IPS-NIHi7 (cell line): ENCODE results near the gene SPATA31C1.
"Not testable (repeated sequence)": the region's sequence is repeated elsewhere in the genome, so short reads cannot be mapped to it uniquely, and the experiment has no call there.

Source experiments
- DNase-seq: peaks from one replicate; pipeline ENCODE4 v3.0.0; 2012; ENCODE audit warnings: mixed read lengths; ENCODE audit errors: extremely low spot score

The SPATA31C1 gene

DNA sequence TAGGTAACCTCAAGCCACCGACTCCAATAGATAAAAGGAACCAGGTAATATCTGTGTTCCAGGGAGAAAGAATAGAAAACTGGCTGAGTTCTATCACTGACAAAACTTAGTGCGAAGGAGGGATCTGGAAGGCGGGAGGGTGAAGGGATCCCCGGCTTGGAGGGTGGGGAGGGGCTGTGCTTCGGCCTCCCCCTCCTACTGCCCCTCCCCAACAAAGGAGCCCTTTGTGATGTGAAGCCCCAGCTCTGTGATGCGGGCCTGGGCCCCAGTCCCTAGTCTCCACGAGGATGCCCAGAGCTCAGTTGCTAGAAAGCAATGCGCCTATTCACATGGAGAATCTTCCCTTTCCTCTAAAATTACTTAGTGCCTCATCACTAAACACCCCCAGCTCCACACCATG is at the start of gene SPATA31C1:
SPATA31C1 (plus strand) TSS at position 301 of the 400 bp plus-strand sequence.
- DNase-seq, result not testable (repeated sequence)

DNA sequence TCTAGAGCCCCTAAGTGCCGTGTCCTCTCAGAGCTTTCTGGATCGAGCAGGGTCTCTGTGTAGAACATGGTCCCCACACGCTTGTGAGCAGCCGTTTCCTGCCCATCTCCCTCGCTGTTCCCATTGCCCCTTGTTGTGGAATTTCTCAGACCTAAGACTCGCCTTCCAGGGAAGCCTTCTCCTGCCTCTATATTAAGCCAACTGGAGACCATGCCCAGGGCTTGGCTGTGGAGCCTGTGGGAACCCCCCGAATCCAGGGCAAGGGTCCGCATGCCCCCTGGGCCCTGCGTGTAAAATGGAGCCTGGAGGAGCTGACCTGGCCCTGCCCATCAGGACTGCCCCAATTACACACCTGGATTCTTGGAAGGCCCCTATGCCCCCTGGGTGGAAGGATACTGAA is 49.6 kb upstream of the SPATA31C1 start:
- DNase-seq, result no peak

DNA sequence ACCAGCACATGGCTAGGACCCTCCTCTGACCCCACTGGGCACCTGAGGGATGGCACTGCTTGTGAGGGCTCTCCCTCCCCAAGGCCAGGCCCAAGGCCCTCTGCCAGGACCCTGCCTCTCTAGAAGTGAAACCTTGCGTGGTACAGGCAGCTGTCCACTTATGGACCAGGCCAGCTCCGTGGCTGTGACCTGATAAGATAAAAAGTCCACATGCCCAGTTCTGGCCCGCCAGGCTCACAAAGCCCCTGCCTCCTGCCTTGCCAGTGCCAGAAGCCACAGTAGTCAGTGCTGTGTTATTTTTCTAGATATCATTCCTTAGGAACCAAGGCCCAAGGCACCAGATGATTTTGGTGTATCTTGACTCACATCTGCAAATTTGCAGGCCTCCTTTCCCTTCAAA is 49.1 kb upstream of the SPATA31C1 start:
- no peak for DNase-seq

DNA sequence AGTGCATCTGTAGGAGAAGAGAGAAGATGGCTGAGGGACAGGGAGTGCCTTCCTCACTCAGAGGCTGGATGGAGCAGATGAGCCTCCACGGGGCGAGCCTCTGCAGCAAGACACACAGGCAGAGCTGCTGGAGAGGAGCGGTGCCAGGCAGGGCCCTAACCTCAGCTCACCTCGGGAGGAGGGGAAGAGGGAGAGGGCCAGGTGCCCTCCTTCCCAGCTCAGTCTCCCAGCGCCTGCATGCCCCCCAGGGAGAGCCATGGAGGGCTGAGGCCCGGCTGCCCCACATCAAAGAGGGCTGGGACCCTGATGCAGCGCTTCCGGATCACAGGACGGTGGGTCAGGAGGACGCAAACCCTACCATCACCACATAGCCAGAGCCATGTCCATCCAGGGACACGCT is 48.7 kb upstream of the SPATA31C1 start:
- no peak for DNase-seq

DNA sequence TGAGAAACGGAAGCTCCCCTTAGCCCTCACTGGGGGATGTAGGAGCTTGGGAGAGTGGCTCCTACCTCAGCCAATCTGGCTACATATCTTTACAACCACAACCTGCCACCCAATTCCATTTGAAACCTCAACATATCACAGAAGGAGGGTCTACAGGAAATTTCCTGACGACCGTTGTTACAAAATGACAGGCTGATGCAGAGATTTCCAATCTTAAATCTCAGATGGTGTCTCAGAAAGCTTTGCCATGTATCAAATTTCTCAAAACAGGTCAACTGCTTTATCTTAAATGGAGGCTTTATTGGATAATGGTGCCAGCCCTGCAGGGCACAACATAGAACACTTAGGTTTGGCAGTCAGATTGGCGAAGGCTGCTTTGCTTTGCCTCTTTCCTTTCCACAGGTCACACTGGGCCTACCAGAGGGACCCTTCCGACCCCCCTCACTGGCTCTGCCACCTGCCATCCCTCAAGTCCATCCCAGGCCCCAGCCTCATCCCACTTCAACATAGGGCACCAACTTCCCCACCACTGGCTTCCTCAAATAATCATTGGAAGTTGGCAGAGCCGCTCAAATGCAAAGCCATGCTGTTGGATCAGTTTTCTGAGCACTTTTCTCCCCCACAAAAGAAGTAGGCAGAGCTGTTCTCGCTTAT is 46.2 kb upstream of the SPATA31C1 start:
- DNase-seq, result no peak

DNA sequence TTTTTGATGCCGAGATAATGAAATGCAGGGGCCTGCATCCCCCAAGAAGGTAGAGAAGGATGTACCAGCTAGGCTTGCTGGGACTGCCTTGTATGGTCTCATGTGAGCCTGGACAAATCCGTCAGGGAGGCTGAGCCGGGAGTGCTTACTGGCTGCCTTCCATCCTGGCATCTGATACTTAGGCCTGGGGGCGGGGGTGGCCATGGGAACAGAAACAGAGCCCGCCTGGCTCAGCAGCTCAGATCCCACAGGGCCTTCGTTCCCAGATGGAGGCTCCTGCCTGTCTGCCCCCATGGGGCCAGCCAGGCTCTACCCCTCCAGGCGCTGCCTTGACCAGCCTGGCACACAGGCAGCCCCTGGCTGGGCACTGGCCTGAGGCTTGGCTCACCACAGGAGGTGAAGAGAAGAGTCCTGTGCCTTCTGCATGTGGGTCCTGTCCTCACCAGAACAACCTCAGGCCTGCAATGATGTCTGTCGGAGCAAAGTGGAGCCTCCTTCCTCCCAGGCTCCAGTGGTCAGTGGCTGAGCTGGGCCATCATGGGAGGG is 45.6 kb upstream of the SPATA31C1 start:
- no peak for DNase-seq

DNA sequence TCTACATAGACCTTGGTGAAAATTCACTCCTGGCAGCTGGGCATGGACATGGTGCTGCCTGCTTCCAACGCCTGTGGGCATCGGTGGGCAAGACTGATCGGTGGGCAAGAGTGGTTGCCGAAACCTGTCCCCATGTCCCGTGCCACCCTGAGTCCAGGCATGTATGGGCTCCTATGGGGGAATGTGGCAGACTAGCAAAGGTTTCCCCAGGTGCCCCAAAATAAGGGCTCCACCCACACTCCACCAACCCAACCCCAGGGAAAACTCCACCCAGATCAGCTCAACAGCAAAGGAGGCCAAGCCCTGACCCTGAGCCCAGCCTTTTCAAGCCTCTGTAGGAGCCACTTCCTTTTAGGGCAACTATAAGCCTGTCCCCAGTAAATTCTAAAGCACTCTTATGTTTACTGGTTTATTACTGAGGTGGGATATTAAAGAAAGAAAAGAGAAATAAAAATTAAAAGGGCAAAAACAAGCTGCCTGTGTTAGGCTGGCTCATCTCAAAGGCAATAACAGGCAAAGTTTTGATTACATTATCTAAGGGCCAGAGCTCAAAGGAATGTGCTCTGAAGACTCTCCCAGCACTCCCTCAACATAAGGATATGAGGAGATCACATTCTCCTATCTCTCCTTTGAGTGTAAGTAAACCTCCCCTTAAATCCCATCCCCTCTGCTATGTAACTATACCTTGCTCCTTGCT is 44.0 kb upstream of the SPATA31C1 start:
- DNase-seq, result no peak

DNA sequence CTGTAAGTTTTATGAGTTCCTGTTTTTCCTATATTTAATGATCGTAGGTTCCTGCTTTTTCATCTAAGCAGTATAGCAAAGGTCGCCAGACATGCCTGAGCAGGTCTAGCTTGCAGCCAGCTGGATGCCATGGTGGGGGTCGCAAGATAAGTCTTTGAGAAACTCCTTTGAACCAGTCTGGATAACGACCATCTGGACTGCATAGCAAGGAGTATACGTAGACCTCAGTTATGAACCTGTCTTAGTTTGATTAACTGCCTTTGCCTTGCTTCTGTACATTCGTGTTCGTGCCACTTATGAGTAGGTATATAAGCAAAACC is 43.5 kb upstream of the SPATA31C1 start:
- no peak for DNase-seq

DNA sequence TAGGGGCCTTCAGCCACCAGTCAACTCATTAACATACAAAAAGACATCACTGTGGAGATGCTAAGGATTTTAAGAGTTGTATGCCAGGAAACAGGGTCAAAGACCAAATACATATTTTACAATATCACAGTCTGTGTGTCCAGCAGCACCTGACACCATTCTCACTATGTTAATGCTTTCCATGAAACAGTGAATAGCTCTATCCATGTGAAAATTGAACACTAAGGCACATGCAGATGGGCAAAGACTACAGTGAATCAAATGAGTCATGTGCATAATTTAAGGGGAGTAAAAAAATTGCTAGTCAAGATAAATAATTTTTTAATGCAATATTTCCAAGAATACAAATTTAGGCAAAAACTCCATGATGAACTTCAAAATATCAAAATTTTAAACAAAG is 42.7 kb upstream of the SPATA31C1 start:
- no peak for DNase-seq

DNA sequence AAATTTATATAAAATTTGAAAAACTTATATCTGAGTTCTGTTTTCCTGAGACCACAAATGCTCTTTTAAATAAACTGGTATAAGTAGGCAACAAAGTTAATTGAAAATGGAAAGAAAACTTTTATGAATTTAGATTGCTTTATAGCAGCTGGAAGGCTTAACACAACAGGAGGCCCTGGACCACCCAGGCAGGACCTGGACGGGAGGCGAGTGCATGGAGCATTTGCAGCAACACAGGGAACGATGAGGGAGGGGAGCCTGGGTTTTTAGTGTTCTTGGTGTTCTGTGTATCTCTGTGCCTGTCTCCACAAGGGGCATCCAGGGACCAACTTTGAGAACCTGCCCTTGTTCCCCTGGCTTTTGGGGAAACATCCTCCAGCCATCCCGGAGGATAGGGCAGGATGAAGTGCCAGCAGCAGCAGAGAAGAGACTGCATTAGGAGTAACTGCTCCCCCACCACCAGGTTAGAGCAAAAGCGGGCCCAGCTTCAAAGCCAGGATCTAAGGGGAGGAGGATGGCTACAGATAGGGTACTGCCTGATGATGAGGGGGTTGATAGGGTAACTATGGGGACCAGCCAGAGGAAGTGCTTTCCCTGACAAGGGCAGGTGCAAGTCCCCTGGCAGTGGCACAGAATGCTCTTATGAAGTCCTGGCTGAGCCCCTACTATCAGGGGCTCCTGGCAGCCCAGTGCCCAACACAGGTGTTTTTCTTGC is 41.8 kb upstream of the SPATA31C1 start:
- no peak for DNase-seq

DNA sequence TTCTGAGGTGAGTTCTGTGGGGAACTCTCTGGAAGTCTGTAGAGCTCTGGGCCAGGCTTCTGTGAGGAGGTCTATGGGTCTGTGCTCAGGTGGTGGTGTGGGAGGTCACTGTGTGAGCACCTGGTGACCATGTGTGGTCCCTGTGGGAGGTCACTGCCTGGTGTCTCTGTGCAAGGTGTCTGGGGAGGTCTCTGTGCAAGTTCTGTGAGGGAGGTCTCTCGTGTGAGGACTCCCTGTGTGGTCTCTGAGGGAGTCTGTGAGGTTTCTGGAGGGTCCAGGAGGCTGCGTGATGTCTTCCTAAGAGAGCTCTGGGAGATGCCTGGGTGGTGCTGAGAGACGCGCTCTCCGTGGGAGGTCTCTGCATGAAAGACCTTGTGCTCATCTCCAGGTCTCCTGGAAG is 41.1 kb upstream of the SPATA31C1 start:
- DNase-seq, result no peak

DNA sequence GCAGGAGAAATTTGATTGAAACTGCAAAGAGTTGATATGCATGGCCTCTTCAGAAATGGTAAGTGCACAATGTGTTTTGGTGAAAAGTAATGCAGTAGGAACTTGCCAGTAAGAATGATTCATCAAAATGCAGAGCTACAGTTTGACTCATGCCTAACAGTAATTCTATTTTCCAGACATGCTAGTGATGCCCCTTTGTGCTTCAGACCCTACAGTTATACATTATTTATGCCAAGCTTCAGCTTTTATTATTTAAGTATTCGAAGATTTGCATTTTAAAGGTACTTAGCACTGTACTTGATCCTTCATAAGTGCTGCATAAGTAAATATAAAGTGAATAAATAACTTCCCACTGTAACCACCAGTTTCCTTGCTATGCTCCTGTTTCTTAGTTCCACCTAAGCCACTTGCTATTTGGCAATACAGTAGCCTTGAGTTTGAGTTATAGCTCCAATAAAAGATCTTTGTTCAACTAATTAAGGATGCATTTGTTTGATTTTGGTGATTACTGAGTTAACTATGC is 38.7 kb upstream of the SPATA31C1 start:
- no peak for DNase-seq

DNA sequence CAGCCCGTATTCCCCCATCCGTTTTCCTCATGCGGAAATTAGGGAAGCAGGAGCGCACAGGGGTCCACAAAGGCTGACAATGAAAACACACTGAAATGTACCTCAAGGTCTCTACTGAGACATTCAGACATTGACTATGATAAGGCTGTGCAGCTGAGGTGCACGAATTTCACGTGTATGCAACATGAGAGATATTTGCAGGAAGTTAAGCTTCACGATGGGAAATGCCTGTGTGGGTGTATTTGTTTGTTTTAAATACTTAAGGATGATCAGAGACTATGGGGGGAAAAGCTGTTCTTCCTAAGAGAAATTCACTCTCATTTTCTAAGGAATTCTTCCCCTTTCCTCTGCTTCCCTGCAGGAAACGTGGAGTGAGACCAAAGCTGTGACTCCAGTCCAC is 37.6 kb upstream of the SPATA31C1 start:
- DNase-seq, result no peak

DNA sequence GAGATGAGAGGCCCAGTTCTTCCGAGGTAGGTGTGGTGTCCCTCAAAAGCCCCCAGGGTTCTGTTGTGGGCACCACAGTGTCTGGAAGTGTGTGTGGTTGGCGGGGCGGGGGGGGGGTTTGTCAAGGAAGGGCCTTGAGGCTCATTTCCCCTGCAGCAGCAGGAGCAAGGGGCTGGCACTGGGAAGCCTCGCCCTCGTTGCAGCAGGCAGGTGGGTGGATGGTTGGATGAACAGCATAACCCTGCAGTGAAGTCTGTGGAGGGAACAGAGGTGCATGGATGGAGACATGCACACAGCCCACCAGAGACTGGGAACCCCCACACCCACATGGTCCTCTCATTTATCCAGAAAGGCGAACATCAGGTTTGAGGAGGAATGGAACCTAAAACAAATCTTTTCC is 37.1 kb upstream of the SPATA31C1 start:
- DNase-seq, result no peak

DNA sequence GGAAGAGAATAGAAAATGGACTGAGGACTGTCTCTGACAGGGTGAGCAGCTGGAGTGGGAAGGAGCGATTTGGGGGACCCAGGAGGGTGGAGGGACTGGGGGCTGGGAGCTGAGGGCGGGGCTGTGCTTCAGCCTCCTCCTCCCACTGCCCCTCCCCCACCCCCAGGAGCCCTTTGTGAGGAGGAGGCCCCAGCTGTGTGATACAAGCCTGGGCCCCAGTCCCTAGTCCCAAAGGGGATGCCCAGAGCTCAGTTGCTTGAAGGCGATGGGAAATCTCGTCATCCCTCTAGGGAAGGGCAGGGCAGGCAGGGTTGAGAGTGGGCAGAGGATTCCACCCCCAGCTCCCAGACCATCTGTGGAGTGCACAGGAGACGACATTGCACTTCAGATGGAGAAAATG is 35.1 kb upstream of the SPATA31C1 start, which contains the start of gene SPATA31E1:
SPATA31E1 (plus strand) TSS at position 251 of the 400 bp plus-strand sequence; CDS start at position 266, 15 bp downstream.
- DNase-seq, result peak; percentile 33

DNA sequence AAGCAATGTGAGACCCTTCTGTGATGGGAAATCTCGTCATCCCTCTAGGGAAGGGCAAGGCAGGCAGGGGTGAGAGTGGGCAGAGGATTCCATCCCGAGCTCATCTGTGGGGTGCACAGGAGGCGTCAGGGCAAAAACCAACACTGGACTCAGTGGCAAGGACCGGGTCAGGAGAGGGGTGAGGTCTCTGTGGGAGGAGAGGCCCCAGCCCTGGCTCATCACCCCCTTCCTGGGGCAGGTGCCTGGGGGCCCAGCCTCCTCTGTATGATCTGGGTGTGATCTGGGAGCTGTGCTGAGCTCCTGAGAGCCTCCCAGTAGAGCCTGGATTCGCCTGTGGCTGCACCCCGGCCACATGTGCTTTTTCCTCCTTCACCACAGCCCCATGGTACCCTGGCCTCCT is 34.5 kb upstream of the SPATA31C1 start:
- DNase-seq, result no peak

DNA sequence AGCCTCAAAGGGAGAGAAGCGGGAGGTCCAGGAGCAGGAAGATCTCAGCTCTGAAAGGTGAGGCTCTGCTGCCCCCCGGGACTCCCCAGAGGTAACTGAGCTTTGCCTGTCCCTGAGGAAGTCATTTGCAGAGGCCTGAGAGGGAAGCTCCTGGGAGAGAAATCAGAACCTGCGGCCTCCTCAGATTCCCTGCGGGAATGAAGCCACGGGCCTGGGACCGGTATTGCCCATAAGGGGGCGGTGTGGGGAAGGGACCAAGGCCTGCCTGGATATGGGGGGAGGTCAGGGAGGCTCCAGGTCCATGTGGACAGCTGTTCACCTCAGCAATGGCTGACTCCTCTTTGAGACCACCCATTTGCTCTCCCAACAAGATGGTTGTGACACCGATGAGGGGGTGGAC is 33.8 kb upstream of the SPATA31C1 start:
- DNase-seq, result peak; percentile 81

DNA sequence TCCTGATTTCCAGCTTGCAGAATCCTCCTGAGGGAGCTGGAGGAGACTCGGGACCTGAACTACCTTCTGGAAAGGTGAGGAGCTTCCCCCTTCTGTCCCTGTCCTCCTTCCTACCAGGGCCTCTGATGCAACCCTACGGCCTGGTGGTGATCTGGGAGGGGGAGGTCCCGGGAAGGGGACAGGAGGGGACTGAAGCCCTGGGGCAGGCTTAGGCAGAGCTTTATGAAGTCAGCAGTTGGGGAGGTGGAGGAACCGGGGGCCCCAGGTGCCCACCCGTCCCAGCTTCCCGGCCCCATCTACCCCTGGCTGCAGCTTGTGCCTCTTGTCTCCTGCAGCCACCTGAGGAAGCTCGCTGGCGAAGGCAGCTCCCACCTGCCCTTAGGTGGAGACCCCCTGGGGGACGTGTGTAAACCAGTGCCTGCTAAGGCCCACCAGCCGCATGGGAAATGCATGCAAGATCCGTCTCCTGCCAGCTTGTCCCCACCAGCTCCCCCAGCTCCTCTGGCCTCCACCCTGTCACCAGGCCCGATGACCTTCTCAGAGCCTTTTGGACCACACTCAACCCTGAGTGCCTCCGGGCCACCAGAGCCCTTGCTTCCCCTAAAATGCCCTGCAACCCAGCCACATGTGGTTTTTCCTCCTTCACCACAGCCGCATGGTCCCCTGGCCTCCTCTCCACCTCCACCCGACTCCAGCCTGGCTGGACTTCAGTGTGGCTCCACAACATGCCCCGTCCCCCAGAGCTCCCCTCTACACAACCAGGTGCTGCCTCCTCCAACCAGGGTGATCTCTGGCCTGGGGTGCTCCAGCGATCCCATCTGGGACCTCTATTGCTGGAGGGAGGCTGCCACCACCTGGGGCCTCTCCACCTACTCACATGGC is 32.9 kb upstream of the SPATA31C1 start:
- DNase-seq, result peak; percentile 7

DNA sequence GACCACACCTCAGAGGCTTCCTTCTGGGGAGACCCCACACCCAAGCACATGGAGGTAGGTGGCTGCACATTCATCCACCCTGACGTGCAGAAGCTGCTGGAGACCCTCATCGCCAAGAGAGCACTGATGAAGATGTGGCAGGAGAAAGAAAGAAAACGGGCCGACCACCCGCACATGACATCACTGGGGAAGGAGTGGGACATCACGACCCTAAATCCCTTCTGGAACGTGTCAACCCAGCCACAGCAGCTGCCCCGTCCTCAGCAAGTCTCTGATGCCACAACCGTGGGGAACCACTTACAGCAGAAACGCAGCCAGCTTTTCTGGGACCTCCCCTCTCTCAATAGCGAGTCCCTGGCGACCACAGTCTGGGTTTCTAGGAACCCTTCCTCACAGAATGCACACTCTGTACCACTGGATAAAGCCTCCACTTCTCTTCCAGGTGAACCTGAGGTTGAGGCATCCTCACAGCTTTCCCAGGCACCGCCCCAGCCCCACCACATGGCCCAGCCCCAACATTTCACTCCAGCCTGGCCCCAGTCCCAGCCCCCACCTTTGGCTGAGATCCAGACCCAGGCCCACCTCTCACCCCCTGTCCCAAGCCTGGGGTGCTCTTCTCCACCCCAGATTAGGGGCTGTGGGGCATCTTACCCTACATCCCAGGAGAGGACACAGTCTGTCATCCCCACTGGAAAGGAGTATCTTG is 32.1 kb upstream of the SPATA31C1 start:
- peak; percentile 4 for DNase-seq

DNA sequence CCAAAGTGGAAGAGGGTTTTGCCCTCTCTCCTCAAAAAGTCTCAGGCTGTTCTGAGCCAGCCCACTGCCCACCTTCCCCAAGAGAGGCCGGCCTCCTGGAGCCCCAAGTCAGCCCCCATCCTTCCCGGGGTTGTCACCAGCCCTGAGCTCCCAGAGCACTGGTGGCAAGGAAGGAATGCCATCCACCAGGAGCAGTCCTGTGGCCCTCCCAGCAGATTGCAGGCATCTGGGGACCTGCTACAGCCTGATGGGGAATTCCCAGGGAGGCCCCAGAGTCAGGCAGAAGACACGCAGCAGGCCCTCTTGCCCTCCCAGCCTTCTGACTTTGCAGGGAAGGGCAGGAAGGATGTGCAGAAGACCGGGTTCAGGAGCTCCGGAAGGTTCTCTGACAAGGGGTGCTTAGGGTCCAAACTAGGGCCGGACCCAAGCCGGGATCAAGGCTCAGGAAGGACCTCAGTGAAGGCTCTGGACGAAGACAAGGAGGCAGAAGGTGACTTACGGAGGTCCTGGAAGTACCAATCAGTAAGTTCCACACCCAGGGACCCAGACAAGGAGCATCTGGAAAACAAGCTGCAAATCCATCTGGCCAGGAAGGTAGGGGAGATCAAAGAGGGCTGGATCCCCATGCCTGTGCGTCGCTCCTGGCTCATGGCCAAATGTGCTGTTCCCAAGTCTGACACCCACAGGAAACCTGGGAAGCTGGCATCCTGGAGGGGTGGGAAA is 31.4 kb upstream of the SPATA31C1 start:
- no peak for DNase-seq
